DND-41 (cell line): ENCODE results near the gene PGK1.
"Not testable (repeated sequence)": the region's sequence is repeated elsewhere in the genome, so short reads cannot be mapped to it uniquely, and the experiment has no call there.

Experiments
- ATAC-seq: fragments of 200-7000 bp; cut with Tn5 transposase; 3 replicates; pipeline ENCODE4 v1.9.1; 2021; ENCODE audit warnings: low read depth; ENCODE audit not compliant: insufficient read depth
- DNase-seq: peaks from one replicate; pipeline ENCODE4 v3.0.0-alpha.2; 2020
- H2AFZ ChIP-seq: 2 replicates; pipeline ENCODE4 v1.6.0; 2012; ENCODE audit warnings: low read depth, low read length
- H3K27ac ChIP-seq: 2 replicates; pipeline ENCODE4 v1.5.1; 2012; ENCODE audit warnings: low read length, inconsistent platforms
- H3K27me3 ChIP-seq: fragments of 200-600 bp; sonication (generic); 2 replicates; pipeline ENCODE4 v1.6.0; 2012; ENCODE audit warnings: low read length, mild to moderate bottlenecking, inconsistent platforms; ENCODE audit not compliant: insufficient read depth, poor library complexity
- H3K36me3 ChIP-seq: 2 replicates; pipeline ENCODE4 v1.5.1; 2012; ENCODE audit warnings: low read length, inconsistent platforms; ENCODE audit not compliant: insufficient read depth
- H3K4me1 ChIP-seq: 2 replicates; pipeline ENCODE4 v1.5.1; 2012; ENCODE audit warnings: mild to moderate bottlenecking, low read length; ENCODE audit not compliant: insufficient read depth
- H3K4me2 ChIP-seq: 2 replicates; pipeline ENCODE4 v1.6.0; 2012; ENCODE audit warnings: mild to moderate bottlenecking, moderate library complexity, low read length, inconsistent platforms; ENCODE audit not compliant: insufficient read depth
- H3K4me3 ChIP-seq, 2 experiments: fragments of 200-600 bp in 1 of 2; shearing (Covaris generic) in 1 of 2; 2 replicates each; pipeline ENCODE4 v1.5.1; 2012 to 2016; ENCODE audit warnings: inconsistent platforms in 2 of 2, low read length in 2 of 2, mild to moderate bottlenecking in 2 of 2, low read depth in 1 of 2, moderate library complexity in 1 of 2
- H3K79me2 ChIP-seq: 2 replicates; pipeline ENCODE4 v1.6.0; 2012; ENCODE audit warnings: low read length, inconsistent platforms; ENCODE audit not compliant: insufficient read depth
- H3K9ac ChIP-seq: 2 replicates; pipeline ENCODE4 v1.6.0; 2012; ENCODE audit warnings: low read depth, mild to moderate bottlenecking, inconsistent platforms, low read length, moderate library complexity
- H3K9me3 ChIP-seq: 2 replicates; pipeline ENCODE4 v1.5.1; 2012; ENCODE audit warnings: low read length, moderate library complexity, mild to moderate bottlenecking, inconsistent platforms; ENCODE audit not compliant: insufficient read depth, severe bottlenecking
- H4K20me1 ChIP-seq: 2 replicates; pipeline ENCODE4 v1.6.0; 2012; ENCODE audit warnings: low read length; ENCODE audit not compliant: insufficient read depth
- EZH2 ChIP-seq: IDR thresholded peaks from 3 replicates; pipeline ENCODE4 v1.6.1; 2012; ENCODE audit warnings: borderline replicate concordance, low read depth, mild to moderate bottlenecking, moderate library complexity, low read length, inconsistent platforms; ENCODE audit not compliant: severe bottlenecking
- TF ChIP-seq, protein P1 (sequence below): IDR thresholded peaks from 2 replicates; pipeline ENCODE4 v1.5.1; 2012; ENCODE audit warnings: borderline replicate concordance, low read length, moderate library complexity, mild to moderate bottlenecking; ENCODE audit not compliant: poor library complexity, severe bottlenecking; ENCODE audit errors: extremely low read depth

PGK1 gene

DNA sequence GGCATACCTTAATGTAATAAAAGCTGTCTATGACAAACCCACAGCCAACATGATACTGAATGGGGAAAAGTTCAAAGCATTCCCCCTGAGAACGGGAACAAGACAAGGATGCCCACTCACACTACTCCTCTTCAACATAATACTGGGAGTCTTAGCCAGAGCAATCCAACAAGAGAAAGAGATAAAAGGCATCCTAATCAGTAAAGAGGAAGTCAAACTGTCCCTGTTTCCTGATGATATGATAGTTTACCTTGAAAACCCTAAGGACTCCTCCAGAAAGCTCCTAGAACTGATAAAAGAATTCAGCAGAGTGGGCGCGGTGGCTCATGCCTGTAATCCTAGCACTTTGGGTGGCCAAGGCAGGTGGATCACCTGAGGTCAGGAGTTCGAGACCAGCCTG, 59.1 kb downstream of the PGK1 start:
- H3K27ac ChIP-seq, ATAC-seq, H2AFZ ChIP-seq, H3K36me3 ChIP-seq, H3K27me3 ChIP-seq, H4K20me1 ChIP-seq, DNase-seq, H3K4me3 ChIP-seq, H3K79me2 ChIP-seq, H3K9me3 ChIP-seq, H3K9ac ChIP-seq, H3K4me1 ChIP-seq, H3K4me2 ChIP-seq: not testable (repeated sequence)

DNA sequence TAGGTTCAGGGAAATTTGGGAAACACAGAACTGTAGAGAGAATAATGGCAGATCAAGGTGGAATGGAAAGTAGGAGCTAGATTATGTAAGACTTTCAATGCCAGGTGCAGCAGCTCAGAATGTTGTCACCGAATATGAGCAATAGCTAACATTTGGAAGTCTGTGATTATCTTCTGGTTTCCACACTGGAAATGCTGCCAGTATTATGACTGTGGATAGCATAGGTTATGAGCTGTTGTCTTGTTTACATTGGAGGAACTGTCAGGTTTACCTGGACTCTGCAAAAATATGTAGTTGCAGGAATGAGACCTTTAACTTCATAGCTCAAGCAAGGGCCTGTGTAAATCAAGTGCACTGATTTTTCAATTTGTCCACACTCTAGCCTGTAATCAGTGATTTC, 61.4 kb downstream of the PGK1 start:
- H3K27ac ChIP-seq, result no peak overlapping the region
- ATAC-seq (no peak), DNase-seq (no peak)
- no peaks in the 10 kb centered on the region for H3K9me3 ChIP-seq
- no peaks in the 10 kb centered on the region for H3K36me3 ChIP-seq
- no peaks in the 10 kb centered on the region for H3K79me2 ChIP-seq
- H3K9ac ChIP-seq, result no peak overlapping the region
- no peaks in the 10 kb centered on the region for H4K20me1 ChIP-seq
- H3K4me2 ChIP-seq, result no peak overlapping the region
- H3K4me1 ChIP-seq, result no peaks in the 10 kb centered on the region
- no peak overlapping the region for H2AFZ ChIP-seq
- TF ChIP-seq, protein P1, sequence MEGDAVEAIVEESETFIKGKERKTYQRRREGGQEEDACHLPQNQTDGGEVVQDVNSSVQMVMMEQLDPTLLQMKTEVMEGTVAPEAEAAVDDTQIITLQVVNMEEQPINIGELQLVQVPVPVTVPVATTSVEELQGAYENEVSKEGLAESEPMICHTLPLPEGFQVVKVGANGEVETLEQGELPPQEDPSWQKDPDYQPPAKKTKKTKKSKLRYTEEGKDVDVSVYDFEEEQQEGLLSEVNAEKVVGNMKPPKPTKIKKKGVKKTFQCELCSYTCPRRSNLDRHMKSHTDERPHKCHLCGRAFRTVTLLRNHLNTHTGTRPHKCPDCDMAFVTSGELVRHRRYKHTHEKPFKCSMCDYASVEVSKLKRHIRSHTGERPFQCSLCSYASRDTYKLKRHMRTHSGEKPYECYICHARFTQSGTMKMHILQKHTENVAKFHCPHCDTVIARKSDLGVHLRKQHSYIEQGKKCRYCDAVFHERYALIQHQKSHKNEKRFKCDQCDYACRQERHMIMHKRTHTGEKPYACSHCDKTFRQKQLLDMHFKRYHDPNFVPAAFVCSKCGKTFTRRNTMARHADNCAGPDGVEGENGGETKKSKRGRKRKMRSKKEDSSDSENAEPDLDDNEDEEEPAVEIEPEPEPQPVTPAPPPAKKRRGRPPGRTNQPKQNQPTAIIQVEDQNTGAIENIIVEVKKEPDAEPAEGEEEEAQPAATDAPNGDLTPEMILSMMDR, result no peak
- TF ChIP-seq EZH2, result no peak
- no peak overlapping the region for H3K4me3 ChIP-seq
- H3K27me3 ChIP-seq, result no peaks in the 10 kb centered on the region

DNA sequence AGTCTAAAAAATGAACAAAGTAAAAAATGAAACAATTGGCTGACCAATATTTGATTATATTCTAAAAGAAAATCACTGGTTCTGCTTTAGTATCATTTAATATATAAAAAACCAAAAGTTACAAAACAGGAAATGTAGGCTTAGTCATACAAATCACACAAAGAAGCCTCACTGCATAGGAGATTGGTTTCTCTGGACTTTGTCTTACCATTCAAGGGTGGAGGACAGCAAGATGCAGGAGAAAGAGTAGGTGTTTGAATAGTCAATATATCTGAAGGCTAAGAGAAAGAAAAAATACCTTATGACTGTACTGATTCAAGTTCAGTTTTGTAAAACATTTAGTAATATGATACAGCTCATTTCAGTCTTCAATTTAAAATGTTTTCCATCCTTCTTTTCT, 64.0 kb downstream of the PGK1 start:
- no peak overlapping the region for H3K27ac ChIP-seq
- H3K4me3 ChIP-seq, result no peak overlapping the region
- no peak for DNase-seq
- H3K4me1 ChIP-seq, result no peaks in the 10 kb centered on the region
- ATAC-seq, result no peak
- H3K9ac ChIP-seq, result no peak overlapping the region
- H3K9me3 ChIP-seq, result no peaks in the 10 kb centered on the region
- no peaks in the 10 kb centered on the region for H3K27me3 ChIP-seq
- H3K4me2 ChIP-seq, result no peak overlapping the region
- H3K36me3 ChIP-seq, result no peaks in the 10 kb centered on the region
- H2AFZ ChIP-seq, result no peak overlapping the region
- TF ChIP-seq, protein P1, result no peak
- no peak for TF ChIP-seq EZH2
- H4K20me1 ChIP-seq, result no peaks in the 10 kb centered on the region
- H3K79me2 ChIP-seq, result no peaks in the 10 kb centered on the region
